Skeletal muscle cell (primary cell): ENCODE data around the gene TTC33.

Source experiments
- DNase-seq: peaks from one replicate; pipeline ENCODE4 v3.0.0-alpha.2; 2010; ENCODE audit warnings: low read depth
- H3K4me3 ChIP-seq: 2 replicates; pipeline ENCODE4 v1.5.1; 2011; ENCODE audit warnings: low read depth, mild to moderate bottlenecking, control low read depth, low read length, moderate library complexity

TTC33 gene

DNA sequence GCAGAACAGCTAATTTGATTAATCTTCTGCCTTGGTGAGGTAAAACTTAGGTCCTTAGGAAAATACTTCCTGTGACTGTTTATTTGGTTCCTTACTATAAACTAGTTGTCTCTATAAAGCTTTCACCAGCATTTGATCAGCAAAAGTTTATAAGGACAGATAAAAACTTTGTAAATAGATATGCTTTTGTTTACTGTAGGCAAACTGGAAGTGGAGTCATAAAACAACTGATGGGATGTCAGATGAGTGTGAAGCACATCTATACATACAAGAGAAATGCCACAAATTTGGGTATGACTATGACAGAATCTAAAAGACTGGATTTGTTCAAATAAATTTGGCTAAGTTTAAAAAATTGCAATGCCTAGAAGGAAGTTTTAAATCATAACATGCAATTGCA is 70.6 kb downstream of the TTC33 start:
- DNase-seq, result no peak
- peak overlapping the region; percentile 33 for H3K4me3 ChIP-seq

DNA sequence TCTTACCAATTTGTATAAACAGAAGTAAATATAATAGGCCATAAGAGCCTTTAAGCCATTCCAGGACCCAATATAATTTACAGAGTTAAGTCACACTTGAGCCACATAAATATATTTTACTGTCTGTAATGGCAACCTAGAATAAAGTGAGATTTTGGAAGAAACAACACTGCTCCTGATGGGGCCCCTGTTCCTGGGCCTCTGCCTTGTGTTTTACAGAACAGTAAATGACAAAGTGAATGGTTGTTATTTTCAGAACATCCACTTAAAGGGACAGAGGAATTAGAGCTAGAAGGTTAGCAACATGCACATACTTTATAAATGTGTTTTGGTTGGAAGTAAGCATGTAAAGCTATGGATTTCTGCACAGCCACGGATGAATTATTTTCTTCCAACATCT is 72.5 kb downstream of the TTC33 start:
- no peak for DNase-seq
- peak overlapping the region; percentile 75 for H3K4me3 ChIP-seq

DNA sequence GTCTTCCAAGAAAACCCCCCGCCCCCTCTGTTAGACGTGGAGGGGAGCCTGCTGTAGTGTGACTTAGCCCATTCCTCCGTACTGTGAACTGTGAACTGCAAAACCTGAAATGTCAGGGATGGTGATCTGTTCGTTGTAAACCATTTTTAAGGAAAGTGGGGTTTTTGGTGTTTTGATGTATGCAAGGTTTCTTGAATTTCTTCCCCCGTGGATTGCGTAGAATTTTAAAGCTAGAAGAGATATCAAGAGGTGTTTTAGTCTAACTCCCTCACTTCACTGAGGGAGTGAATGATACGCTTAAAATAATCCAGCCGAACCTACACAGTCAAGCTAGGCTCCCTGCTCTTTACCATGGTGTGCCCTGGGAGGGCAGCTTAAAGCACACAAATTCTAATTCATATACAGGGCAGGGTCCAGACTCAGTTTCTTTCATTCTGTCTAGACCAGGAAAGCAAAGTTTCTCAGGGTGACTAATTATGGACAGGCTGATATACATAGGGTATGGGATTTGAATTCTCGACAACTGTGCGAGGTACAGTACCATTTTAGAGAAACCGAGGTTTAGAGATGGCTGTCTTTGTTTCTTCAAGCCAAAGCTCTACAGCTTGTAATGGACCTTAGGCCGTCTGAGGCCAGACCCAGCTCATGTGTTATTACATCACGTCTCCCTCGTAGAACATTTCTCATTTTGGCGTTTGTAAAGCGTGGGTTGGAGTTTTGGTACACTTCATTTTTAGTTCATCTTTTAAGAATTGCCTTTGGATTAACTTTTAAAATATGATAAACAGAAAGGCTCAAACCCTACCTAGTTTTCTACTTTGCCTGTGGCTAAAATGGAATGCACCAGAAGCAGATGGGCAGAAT is 73.4 kb downstream of the TTC33 start:
- DNase-seq, result no peak
- H3K4me3 ChIP-seq, result peak overlapping the region; percentile 75

DNA sequence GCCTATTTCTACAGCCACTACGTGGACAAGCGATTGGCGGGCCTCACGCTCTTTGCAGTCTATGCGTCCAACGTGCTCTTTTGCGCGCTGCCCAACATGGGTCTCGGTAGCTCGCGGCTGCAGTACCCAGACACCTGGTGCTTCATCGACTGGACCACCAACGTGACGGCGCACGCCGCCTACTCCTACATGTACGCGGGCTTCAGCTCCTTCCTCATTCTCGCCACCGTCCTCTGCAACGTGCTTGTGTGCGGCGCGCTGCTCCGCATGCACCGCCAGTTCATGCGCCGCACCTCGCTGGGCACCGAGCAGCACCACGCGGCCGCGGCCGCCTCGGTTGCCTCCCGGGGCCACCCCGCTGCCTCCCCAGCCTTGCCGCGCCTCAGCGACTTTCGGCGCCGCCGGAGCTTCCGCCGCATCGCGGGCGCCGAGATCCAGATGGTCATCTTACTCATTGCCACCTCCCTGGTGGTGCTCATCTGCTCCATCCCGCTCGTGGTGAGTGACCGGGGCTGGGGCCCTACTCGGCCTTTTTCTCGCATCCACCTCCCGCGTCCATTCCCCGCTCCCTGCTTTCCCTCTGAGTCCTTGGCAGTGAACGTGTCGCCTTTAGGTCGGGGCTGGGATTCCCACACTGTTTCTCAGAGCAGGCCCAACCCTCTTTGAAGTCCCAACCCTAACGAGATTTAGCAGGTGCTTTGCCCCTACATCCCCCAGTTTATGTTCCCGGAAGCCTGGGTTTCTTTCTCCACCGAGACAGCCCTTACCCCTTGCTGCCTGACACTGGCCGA is 74.2 kb downstream of the TTC33 start:
- DNase-seq, result no peak
- H3K4me3 ChIP-seq, result peak overlapping the region; percentile 75

DNA sequence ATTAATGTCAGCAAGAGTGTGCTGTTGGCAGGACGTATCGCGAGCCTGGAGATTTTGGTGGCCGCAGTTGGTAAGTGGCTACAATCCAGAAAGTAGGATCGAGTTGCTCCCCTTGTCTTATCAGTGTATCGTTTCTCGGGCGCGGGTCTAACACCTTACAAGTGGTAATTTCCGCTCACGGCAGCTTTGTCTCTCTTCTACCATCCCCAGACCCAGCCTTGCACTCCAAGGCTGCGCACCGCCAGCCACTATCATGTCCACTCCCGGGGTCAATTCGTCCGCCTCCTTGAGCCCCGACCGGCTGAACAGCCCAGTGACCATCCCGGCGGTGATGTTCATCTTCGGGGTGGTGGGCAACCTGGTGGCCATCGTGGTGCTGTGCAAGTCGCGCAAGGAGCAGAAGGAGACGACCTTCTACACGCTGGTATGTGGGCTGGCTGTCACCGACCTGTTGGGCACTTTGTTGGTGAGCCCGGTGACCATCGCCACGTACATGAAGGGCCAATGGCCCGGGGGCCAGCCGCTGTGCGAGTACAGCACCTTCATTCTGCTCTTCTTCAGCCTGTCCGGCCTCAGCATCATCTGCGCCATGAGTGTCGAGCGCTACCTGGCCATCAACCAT is 74.9 kb downstream of the TTC33 start:
- DNase-seq, result no peak
- peak overlapping the region; percentile 75 for H3K4me3 ChIP-seq

DNA sequence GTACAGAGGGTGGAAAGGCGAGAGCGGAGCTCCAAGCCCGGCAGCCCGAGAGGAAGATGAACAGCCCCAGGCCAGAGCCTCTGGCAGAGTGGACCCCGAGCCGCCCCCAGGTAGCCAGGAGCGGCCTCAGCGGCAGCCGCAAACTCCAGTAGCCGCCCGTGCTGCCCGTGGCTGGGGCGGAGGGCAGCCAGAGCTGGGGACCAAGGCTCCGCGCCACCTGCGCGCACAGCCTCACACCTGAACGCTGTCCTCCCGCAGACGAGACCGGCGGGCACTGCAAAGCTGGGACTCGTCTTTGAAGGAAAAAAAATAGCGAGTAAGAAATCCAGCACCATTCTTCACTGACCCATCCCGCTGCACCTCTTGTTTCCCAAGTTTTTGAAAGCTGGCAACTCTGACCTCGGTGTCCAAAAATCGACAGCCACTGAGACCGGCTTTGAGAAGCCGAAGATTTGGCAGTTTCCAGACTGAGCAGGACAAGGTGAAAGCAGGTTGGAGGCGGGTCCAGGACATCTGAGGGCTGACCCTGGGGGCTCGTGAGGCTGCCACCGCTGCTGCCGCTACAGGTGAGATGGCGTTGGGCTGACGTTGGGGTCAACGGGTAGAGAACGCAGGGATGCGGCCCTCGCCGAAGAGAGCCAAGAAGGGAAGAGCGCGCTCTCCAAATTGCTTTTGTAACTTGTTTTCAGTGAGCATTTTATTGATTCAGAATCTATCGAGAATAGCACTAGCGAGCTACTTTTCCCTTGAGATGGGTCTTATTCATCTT is 75.7 kb downstream of the TTC33 start, which contains the start of gene PTGER4:
Gene PTGER4, plus strand, starts transcription at position 3 of the 769 bp plus-strand sequence. CDS start 1,079 bp downstream, outside the sequence.
- no peak for DNase-seq
- peak within 1 kb of the TSS; percentile 75 for H3K4me3 ChIP-seq

DNA sequence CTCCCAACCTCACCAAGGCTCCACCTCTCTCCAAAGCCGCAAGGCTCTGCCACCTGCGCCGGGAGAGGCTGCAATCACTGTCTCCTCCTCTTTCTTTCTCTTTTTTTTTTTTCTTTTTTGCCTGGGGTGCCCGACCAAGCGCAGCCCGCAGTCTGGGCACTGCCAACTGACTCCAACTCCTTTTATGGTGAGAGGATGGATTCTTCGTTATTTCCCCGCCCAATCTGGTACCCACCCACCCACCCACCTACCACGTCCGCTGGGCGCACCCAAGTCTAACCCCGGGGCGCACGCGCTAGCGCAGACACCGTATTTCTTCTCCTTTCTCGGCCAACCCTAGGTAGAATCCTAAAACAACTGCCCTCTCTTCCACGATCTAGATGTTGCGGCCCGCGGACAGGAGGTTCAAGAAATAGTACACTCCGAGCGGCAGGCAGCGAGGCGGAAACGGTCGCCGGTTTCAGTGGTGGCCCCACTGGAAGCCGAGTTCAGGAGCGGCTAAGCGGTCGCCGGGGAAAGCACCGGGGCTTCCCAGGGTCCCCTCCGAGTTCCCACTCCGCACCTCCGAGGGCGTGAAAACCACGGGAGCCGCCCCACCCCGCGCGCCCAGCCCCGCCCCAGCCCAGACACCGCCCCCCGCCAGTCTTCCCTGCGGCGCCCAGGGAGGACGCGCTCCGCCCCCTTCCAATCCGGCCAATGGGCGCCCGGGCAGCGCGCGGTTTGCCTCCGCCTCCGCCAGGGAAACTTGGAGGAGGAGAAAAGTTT is 76.4 kb downstream of the TTC33 start:
- peak overlapping the region; percentile 75 for H3K4me3 ChIP-seq
- peak; percentile 78 for DNase-seq

DNA sequence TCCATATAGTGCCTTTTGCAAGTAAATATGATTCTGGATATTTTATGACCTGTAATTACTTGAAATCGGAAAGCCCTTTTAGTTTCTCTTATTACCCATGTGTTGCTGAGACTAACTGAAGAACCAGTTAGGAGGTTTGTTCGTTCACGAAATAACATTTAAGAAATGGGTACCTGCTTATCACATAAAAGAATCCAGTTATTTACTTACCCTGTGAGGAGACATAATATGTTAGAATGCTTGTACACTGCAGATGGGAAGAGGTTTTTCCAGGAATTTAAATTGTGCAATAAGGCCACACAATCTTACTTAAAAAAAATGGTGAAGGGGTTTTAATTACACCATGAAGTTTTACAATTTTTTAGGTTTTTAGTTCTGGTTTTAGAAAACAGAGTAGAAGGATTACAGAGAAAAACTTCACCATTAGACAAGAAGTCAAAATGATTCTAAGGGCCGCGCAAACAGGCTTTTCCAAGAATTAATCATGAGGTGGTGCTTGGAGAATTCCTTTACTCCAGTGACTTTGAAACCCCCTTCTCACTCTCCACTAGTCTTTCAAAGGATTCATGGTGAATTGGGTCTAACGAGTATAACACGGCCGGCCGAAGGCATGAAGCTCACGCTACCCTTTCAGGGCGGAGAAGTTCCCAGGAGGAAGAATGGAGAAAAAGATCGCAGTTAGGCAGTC is 77.2 kb downstream of the TTC33 start:
- peak overlapping the region; percentile 75 for H3K4me3 ChIP-seq
- no peak for DNase-seq

DNA sequence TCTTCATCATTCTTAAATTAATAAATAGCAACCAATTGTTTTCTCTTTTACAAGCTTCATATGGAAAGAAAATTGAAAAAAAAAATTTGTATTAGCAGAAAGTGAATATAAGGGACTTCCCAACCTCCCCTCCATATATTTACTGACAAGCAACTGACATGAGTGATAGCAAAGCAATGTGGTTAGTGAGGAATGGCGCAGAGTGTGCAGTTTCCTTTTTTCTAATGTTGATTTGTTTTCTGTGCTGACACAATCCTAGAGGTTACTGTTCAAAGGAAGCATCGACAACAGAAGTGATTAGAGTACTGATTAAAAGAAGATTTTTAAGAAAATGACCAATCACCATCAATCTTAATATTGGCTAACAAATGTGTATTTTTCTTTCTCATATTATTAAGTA is 77.7 kb downstream of the TTC33 start:
- no peak for DNase-seq
- peak overlapping the region; percentile 75 for H3K4me3 ChIP-seq

DNA sequence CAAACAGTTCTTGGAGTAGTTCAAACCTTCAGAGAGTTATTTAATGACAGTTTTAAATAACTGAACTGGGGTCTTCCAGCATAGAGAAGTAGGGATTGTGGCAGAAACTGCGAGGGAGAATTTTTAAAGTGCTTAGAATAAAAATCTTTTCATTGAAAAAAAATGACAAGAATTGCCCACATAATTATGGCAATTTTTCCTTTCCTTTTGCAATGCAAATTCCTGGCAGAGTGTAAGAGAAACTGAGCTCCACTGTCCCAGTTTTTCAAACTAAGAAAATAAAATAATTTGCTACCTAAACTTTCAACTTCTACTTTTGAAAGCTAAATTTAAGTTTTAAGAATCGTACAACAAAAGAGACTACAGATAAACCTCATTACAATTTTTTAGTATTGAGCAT is 78.3 kb downstream of the TTC33 start:
- no peak for DNase-seq
- no peak overlapping the region for H3K4me3 ChIP-seq

DNA sequence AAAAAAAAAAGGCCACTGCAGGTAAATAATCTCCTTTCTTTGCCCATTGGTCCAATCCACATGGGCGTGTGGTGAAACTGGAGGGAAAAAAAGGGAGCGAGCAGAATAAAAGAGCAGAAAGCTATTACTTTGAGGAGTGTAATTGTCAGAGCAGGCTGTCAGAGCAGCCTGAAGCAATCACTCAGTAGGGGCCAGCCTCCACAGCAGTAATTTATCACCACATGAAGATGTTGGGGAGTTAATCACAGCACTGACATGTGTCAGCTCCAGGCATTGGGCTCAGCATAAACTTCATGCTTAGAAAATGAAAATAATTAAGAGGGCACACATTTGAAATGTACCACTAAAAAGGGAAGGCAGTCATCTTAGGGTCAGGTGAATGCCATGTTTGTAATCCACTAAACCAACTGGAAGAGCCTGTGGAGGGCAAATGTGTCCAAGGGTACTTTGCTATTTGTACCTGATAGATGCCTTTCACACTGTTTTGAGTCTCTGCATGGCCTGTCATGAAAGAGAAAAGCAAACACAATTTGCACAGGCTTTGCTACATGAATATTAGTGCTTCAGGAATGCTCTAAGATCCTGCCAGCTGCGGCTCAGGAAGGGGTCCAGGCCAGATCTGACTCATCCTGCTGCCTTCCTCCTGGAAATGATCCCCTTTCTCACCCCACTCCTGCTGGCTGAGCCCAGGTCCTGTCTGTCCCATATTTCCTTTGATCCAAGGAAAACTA is 79.0 kb downstream of the TTC33 start:
- H3K4me3 ChIP-seq, result no peak overlapping the region
- DNase-seq, result peak; percentile 69

DNA sequence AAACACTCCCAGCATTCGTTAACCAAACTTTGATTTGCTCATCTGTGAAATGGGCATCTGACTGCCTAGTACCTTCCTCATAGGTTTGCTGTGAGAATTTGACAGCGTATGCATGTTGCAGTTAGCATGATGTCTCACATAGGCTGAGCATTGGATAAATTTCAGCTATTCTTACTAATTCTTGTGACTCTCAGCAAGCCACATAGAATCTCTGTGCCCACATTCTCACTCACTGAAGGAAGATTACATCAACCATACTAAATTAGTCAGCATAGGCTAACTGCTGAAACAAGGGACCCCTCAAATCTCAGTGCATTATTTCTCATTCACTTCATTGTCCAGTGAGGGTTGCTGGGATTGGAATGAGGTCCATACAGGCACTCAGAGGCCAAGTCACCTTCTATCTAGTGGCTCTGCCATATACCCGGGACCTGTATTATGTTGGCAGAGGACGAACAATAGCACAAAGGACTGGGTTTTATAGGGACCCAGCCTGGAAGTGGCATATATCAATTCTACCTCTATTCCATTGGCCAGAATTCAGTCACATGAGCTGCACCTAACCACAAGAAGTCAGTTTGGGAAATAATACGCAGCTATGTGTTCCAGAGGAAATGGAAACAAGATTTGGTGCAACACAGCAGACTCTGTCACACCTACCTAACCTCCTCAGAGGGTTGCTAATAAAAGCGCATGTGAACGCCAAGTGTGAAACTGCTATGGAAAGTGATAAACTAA is 80.2 kb downstream of the TTC33 start:
- DNase-seq, result no peak
- no peak overlapping the region for H3K4me3 ChIP-seq

DNA sequence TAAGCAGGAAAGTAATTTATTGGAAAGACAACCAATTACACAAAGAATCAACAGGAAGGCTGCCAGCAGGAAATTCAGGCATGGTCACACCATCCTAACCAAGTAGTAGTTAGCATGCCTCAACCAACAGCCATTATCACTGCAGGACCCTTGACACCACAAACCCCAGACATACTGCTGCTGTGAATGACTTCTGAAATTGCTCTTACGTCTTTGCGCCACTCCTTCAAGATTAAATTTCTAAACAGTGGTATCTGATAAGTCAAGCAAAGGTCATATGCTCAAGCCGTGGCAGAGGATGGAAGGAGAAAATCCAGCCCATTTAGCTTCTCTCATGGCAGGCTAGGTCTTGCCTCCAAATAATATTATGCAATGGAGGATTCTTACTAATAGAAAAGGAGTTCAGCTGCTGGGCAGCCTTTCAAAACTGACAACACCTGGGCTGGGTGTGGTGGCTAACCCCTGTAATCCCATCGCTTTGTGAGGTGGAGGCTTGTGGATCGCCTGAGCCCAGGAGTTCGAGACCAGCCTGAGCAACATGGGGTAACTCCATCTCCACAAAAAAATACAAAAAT is 81.0 kb downstream of the TTC33 start:
- no peak overlapping the region for H3K4me3 ChIP-seq
- no peak for DNase-seq

DNA sequence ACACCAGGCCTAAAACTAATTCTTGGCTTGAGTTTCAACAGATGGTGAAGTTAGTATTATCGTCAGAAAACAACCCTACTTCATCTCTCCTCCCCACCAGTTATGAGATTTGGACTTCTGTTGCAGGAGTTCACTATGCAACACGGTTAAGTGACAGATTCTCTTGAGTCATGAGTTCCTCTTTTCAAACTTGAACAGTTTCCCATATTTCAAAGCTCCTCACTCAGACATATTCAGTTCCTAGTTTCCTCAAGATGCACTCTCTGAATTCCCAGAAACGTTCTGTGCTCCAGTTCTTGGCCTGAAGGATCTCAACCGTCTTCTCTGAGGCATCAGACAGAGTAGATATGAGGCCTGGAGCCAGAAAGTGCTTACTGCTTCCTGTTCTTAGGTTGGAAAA is 83.3 kb downstream of the TTC33 start:
- no peak for DNase-seq

DNA sequence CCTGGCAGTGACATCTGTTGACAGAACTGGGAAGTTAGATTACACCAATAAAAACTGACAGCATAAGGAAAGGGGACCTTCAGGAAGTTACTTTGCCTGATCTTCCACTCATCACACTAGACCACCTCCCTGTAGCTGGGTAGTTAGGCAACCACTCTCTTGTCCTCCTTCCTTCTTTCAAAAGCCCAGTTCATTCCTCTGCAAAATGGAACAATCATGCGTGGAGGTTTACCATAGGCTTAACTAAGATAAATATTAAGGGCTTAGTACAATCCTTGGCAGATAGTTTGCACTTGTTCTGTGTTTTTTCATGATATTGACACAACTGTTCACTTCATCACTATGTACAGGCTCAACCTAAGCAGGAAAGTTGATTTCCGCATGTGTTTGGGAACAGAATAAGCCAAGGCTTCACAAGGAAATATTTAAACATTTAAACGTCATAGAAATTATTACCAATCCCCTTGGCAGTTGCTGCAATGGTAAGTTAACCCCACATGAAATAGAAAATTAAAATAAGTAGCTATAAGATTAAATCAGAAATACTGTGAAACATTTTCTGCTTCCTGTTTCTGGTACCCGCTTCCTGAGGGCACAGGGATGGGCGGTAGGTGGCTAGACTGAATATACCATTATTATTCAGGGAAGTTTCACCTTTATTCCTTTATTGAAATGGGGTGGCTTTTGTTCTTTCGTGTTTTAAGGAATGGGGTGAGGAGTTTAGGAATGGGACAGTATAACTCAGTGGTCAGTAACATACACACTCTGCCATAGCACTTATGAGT is 86.0 kb downstream of the TTC33 start:
- DNase-seq, result no peak
- no peak overlapping the region for H3K4me3 ChIP-seq

More for the DNA sequence above, 83.3 kb downstream of the TTC33 start:
- H3K4me3 ChIP-seq, result no peak overlapping the region

DNA sequence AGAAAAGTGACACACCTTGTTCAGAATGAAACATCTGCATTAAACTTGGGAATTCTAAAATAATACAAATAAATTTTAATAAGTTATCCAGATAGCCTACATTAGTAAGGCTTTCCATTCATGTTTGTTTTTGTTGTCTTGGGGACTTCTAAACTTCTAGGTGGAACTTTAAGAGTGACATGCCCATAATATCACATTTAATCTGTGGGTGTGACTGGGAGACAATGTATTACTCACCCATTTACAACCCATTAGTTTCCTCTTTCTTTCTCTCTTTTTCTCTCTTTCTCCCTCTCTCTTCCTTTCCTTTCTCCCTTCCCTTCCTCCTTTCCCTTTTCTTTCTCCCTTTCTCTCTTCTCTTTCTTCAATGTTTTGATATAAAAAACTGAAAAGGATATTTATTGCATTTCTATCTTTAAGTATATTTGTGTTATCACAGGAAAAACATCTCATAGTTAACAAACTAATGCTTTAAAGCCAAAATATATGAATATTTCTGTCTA is 88.5 kb downstream of the TTC33 start:
- no peak for DNase-seq
- no peak overlapping the region for H3K4me3 ChIP-seq
